H1 (cell line): ENCODE results near the gene TRPV6. TPM values are rescaled to one million over a fixed set of nuclear protein-coding genes. Genes with fewer than 3 reads are reported as not detected.

Source experiments
- CTCF ChIA-PET: fragments of 300-600 bp; sonication (Branson Sonifier 250); formaldehyde crosslinking; loops from one replicate; lab custom pipeline; 2021; ENCODE audit not compliant: partially characterized antibody; lab: Charles Lee
- POLR2A ChIA-PET: fragments of 300-600 bp; sonication (Branson Sonifier 250); formaldehyde crosslinking; loops from one replicate; lab custom pipeline; 2021; ENCODE audit warnings: inconsistent platforms; ENCODE audit not compliant: partially characterized antibody; lab: Charles Lee
- DNase-seq, 2 experiments: peaks; one replicate each; pipeline versions ENCODE4 v3.0.0 to v3.0.0-alpha.2; 2010 to 2022; ENCODE audit warnings: low spot score in 2 of 2, low read depth in 1 of 2, mixed read lengths in 1 of 2
- FAIRE-seq: peaks from 2 replicates; lab custom pipeline; 2011; peaks lifted over from hg19 to GRCh38; lab: Jason Lieb, UNC
- H2AFZ ChIP-seq: 2 replicates; pipeline ENCODE4 v1.8.1; 2012; ENCODE audit warnings: low read length, inconsistent platforms
- H2AK5ac ChIP-seq: 2 replicates; pipeline ENCODE4 v1.6.1; 2013; ENCODE audit warnings: low read depth, low read length
- H2BK120ac ChIP-seq: replicated peaks from 2 replicates; pipeline ENCODE3; 2013; ENCODE audit warnings: low read depth, low read length, inconsistent platforms
- H2BK12ac ChIP-seq: 2 replicates; pipeline ENCODE4 v1.6.1; 2013; ENCODE audit warnings: low read depth, low read length
- H2BK15ac ChIP-seq: 2 replicates; pipeline ENCODE4 v1.6.1; 2013; ENCODE audit warnings: low read length
- H2BK20ac ChIP-seq: 2 replicates; pipeline ENCODE4 v1.6.1; 2013; ENCODE audit warnings: low read length
- H2BK5ac ChIP-seq: 2 replicates; pipeline ENCODE4 v1.6.1; 2013; ENCODE audit warnings: low read depth, low read length
- H3K14ac ChIP-seq: 2 replicates; pipeline ENCODE4 v1.6.1; 2013; ENCODE audit warnings: inconsistent platforms; ENCODE audit not compliant: insufficient read length
- H3K18ac ChIP-seq: 2 replicates; pipeline ENCODE4 v1.6.1; 2013; ENCODE audit warnings: low read length; ENCODE audit errors: extremely low read depth
- H3K23ac ChIP-seq: 2 replicates; pipeline ENCODE4 v1.6.1; 2013; ENCODE audit warnings: inconsistent platforms; ENCODE audit not compliant: insufficient read length
- H3K23me2 ChIP-seq: 2 replicates; pipeline ENCODE4 v1.6.1; 2013; ENCODE audit warnings: low read depth, low read length
- H3K27ac ChIP-seq: 2 replicates; pipeline ENCODE4 v1.6.1; 2011; ENCODE audit warnings: low read depth, low read length, inconsistent platforms
- H3K27me3 ChIP-seq, 4 experiments: replicated peaks in 1 of 4; 1 replicate in 1 of 4; 2 replicates in 3 of 4; pipeline versions ENCODE4 v1.6.1 to v1.8.1; 2011 to 2013; ENCODE audit warnings: low read length in 3 of 4, mild to moderate bottlenecking in 3 of 4, inconsistent platforms in 2 of 4, mixed read lengths in 2 of 4, moderate library complexity in 1 of 4; ENCODE audit not compliant: control insufficient read depth in 3 of 4, insufficient read depth in 3 of 4; ENCODE audit errors: extremely low read depth in 1 of 4
- H3K36me3 ChIP-seq, 4 experiments: 2 replicates each; pipeline versions ENCODE4 v1.6.1 to v1.8.1; 2011 to 2013; ENCODE audit warnings: mild to moderate bottlenecking in 4 of 4, low read length in 3 of 4, moderate library complexity in 2 of 4, control low read depth in 1 of 4, inconsistent platforms in 1 of 4; ENCODE audit not compliant: insufficient read depth in 4 of 4, control insufficient read depth in 2 of 4
- H3K4ac ChIP-seq: replicated peaks from 2 replicates; pipeline ENCODE3; 2013; ENCODE audit warnings: low read length, low read depth, mixed read lengths, inconsistent platforms; ENCODE audit not compliant: insufficient read length
- H3K4me1 ChIP-seq, 4 experiments: replicated peaks in 1 of 4; 1 replicate in 1 of 4; 2 replicates in 3 of 4; pipeline versions ENCODE4 v1.6.1 to v1.8.1; 2011 to 2013; ENCODE audit warnings: low read length in 3 of 4, inconsistent platforms in 2 of 4, mixed read lengths in 1 of 4; ENCODE audit not compliant: insufficient read depth in 4 of 4, control insufficient read depth in 3 of 4
- H3K4me2 ChIP-seq, 2 experiments: 2 replicates each; pipeline versions ENCODE4 v1.6.1 to v1.8.1; 2011 to 2013; ENCODE audit warnings: low read depth in 2 of 2, low read length in 2 of 2, control low read depth in 1 of 2, inconsistent platforms in 1 of 2, mild to moderate bottlenecking in 1 of 2; ENCODE audit not compliant: insufficient read depth in 1 of 2
- H3K4me3 ChIP-seq, 4 experiments: fragments of 200-600, 300-600 bp in 1 of 4; sonication (generic), shearing (Covaris generic), sonication (Bioruptor Twin) in 1 of 4; 2 replicates each; pipeline versions ENCODE4 v1.5.1 to v1.8.1; 2011 to 2016; ENCODE audit warnings: low read length in 4 of 4, low read depth in 3 of 4, control low read depth in 2 of 4, inconsistent platforms in 2 of 4, mild to moderate bottlenecking in 2 of 4, mixed read lengths in 1 of 4, moderate library complexity in 1 of 4; ENCODE audit not compliant: insufficient read depth in 2 of 4; ENCODE audit errors: extremely low read depth in 1 of 4
- H3K56ac ChIP-seq: replicated peaks from 2 replicates; pipeline ENCODE3; 2013; ENCODE audit warnings: low read depth, mild to moderate bottlenecking, mixed read lengths, low read length, inconsistent platforms; ENCODE audit not compliant: insufficient read length
- H3K79me1 ChIP-seq: 2 replicates; pipeline ENCODE4 v1.6.1; 2013; ENCODE audit warnings: low read depth, low read length, control low read depth
- H3K79me2 ChIP-seq, 2 experiments: 2 replicates each; pipeline versions ENCODE4 v1.6.1 to v1.8.1; 2012 to 2013; ENCODE audit warnings: low read length in 2 of 2, mild to moderate bottlenecking in 2 of 2, inconsistent platforms in 1 of 2; ENCODE audit not compliant: insufficient read depth in 2 of 2, control insufficient read depth in 1 of 2
- H3K9ac ChIP-seq, 4 experiments: replicated peaks in 1 of 4; 1 replicate in 1 of 4; 2 replicates in 3 of 4; pipeline versions ENCODE4 v1.6.1 to v1.8.1; 2011 to 2013; ENCODE audit warnings: low read depth in 3 of 4, low read length in 3 of 4, control low read depth in 2 of 4, mild to moderate bottlenecking in 2 of 4, moderate library complexity in 2 of 4, inconsistent platforms in 1 of 4; ENCODE audit errors: extremely low read depth in 1 of 4
- H3K9me3 ChIP-seq, 2 experiments: 2 replicates each; pipeline versions ENCODE4 v1.6.1 to v1.8.1; 2012 to 2013; ENCODE audit warnings: mild to moderate bottlenecking in 2 of 2, moderate library complexity in 2 of 2, control low read depth in 1 of 2, inconsistent platforms in 1 of 2, low read depth in 1 of 2, low read length in 1 of 2, mixed read lengths in 1 of 2; ENCODE audit not compliant: insufficient read depth in 2 of 2
- H4K20me1 ChIP-seq, 2 experiments: replicated peaks in 1 of 2; 2 replicates each; pipeline versions ENCODE3 to v1.8.1; 2011 to 2013; ENCODE audit warnings: inconsistent platforms in 2 of 2, low read length in 2 of 2, mild to moderate bottlenecking in 1 of 2; ENCODE audit not compliant: insufficient read depth in 2 of 2, control insufficient read depth in 1 of 2
- H4K5ac ChIP-seq: 2 replicates; pipeline ENCODE4 v1.6.1; 2013; ENCODE audit warnings: low read length, low read depth, mixed read lengths, inconsistent platforms; ENCODE audit not compliant: insufficient read length
- H4K8ac ChIP-seq: 2 replicates; pipeline ENCODE4 v1.8.0; 2013; ENCODE audit warnings: mild to moderate bottlenecking, moderate library complexity, low read length, inconsistent platforms; ENCODE audit not compliant: insufficient read depth; ENCODE audit errors: extremely low read depth
- H4K91ac ChIP-seq: replicated peaks from 2 replicates; pipeline ENCODE3; 2013; ENCODE audit warnings: low read length, mixed read lengths, inconsistent platforms; ENCODE audit not compliant: insufficient read length
- ASH2L ChIP-seq: fragments of 200-600, 300-600 bp; sonication (generic); IDR thresholded peaks from one replicate; pipeline ENCODE4 v1.7.1; 2017; ENCODE audit warnings: low read length
- EP300 ChIP-seq, 2 experiments: IDR thresholded peaks; 1 replicate in 1 of 2; 2 replicates in 1 of 2; pipeline ENCODE4 v1.6.1; 2011 to 2012; ENCODE audit warnings: low read depth in 2 of 2, low read length in 2 of 2, mild to moderate bottlenecking in 2 of 2, borderline replicate concordance in 1 of 2, inconsistent platforms in 1 of 2, moderate library complexity in 1 of 2
- EZH2 ChIP-seq: fragments of 200-600 bp; sonication (generic); IDR thresholded peaks from 2 replicates; pipeline ENCODE4 v1.7.1; 2012; ENCODE audit warnings: low read depth, mild to moderate bottlenecking, moderate library complexity, low read length, inconsistent platforms; ENCODE audit not compliant: severe bottlenecking
- GTF2F1 ChIP-seq: IDR thresholded peaks from 2 replicates; pipeline ENCODE4 v1.6.1; 2012; ENCODE audit warnings: low read depth, low read length, improper control_type of control experiment, borderline replicate concordance
- SUZ12 ChIP-seq: fragments of 200-600 bp; sonication (generic); IDR thresholded peaks from 2 replicates; pipeline ENCODE4 v1.6.1; 2012; ENCODE audit warnings: mild to moderate bottlenecking, inconsistent platforms, low read length, moderate library complexity, mixed read lengths
- TCF12 ChIP-seq: IDR thresholded peaks from 2 replicates; pipeline ENCODE4 v1.6.1; 2011; ENCODE audit warnings: low read depth, mild to moderate bottlenecking, low read length
- ZNF274 ChIP-seq: IDR thresholded peaks from 2 replicates; pipeline ENCODE4 v1.7.0; 2012; ENCODE audit warnings: low read length, borderline replicate concordance; ENCODE audit errors: extremely low read depth
- WGBS, 2 experiments: shearing (Covaris generic) in 1 of 2; methylation state at CpG; one replicate each; pipeline versions ENCODE4 v1.1.6 to v1.1.7; 2013 to 2015; ENCODE audit warnings: low lambda C conversion rate in 2 of 2, mixed read lengths in 2 of 2, inconsistent platforms in 1 of 2, low coverage in 1 of 2, missing lambda C conversion rate in 1 of 2; ENCODE audit not compliant: insufficient replicate concordance in 2 of 2, insufficient coverage in 1 of 2, insufficient read length in 1 of 2; ENCODE audit errors: extremely low coverage in 1 of 2, missing lambda C conversion rate in 1 of 2; 5-methylcytosine and 5-hydroxymethylcytosine counted together
- polyA plus RNA-seq, 7 experiments: library from polyadenylated mRNA; depleted of rRNA in 3 of 7; stranded (reverse) in 5 of 7; unstranded in 2 of 7; fragments of >200 nt in 5 of 7; fragments of 200-250 nt in 2 of 7; gene quantifications; 1 replicate in 5 of 7; 2 replicates in 1 of 7; 4 replicates in 1 of 7; pipeline versions ENCODE4 v1.2.1 to v1.2.3, GENCODE V29; 2011 to 2013; ENCODE audit warnings: missing spikeins in 2 of 7, mixed read lengths in 2 of 7
- total RNA-seq: library from RNA; stranded (reverse); fragmentation: NEBNext Ultra II Directional; extraction: Animal tissue kit (Norgen Biotek cat#: 25700); gene quantifications from 2 replicates; pipeline ENCODE4 v1.2.1, GENCODE V29; 2021
- TF ChIP-seq, protein P1 (sequence below): IDR thresholded peaks from 2 replicates; pipeline ENCODE4 v1.6.1; 2012; ENCODE audit warnings: inconsistent platforms

The TRPV6 gene
- total and polyA plus RNA-seq, 2 of the 8 experiments (the other 6 are each of a cell fraction or from before 2014, with no cell fraction given): 0.52 to 1.1 TPM

DNA sequence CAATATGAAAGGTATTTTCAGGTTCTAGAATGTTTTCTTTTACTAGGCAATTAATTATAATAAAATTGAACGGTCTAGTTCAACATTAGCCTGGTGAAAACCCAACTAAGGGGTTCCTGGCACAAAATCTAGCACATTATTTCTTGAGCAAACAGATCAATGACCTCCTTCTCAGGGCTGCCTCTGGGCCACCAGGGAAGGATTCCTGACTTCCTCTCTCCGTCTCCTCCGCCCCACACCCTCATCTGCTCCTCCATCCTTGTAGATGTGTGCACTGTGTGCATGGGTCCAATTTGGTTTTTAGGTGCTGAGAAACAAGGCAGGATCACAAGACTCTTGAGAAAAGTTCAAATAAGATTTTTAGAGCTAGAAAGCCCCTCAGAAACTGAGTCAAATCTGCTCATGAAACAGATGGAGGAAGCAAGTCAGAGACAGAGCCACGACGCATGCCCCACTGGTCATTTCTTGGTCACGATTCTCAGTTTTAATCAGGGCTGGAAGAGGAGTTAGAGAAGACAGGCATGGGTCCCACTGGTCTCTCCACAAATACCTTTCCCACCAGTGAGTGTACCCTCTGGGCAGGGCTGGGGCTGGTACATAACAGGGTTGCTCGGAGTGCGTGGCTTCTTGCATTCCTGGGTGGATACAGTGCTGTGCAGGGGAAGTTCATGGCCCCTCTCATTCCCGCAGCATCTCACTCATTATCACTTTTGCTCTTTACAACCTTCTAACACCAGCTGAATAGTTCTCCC lies 3.8 kb downstream of the TRPV6 start:
- Histone ChIP-seq H4K8ac (no peak overlapping the region; the same call in 1 of the 2 replicates), H3K4me1 (peaks cover 0 to 8% (median 2%) of the 10 kb centered on the region in 4 experiments; a peak in 2 of 7 replicates), H4K20me1 (no peaks in the 10 kb centered on the region), H2BK15ac (no peak overlapping the region), H4K91ac (no peak overlapping the region), H3K27me3 (0 out of 7 replicates have a peak, but pooled peaks cover 0 to 2% (median 0%) of the 10 kb centered on the region in 4 experiments), H4K5ac (no peak overlapping the region), H3K27ac (no peak overlapping the region), H2BK20ac (no peak overlapping the region), H3K56ac (no peak overlapping the region), H3K4me2 (no peak overlapping the region), H3K79me1 (no peaks in the 10 kb centered on the region), H2AK5ac (no peak overlapping the region), H3K4ac (no peak overlapping the region), H3K23ac (no peak overlapping the region), H3K4me3 (no peak overlapping the region), H3K23me2 (no peaks in the 10 kb centered on the region), H3K9ac (no peak overlapping the region), H3K14ac (no peak overlapping the region), H2BK12ac (no peak overlapping the region), H2BK120ac (no peak overlapping the region), H3K36me3 (no peaks in the 10 kb centered on the region), H2AFZ (no peak overlapping the region), H2BK5ac (no peak overlapping the region), H3K18ac (no peak overlapping the region), H3K9me3 (no peaks in the 10 kb centered on the region), H3K79me2 (no peaks in the 10 kb centered on the region)
- ChIA-PET CTCF (interaction anchor here (0.6 to 13.9 kb wide), 40 partner anchors 7 to 523 kb away, joined by 3 to 332 read pairs (median 4); partner anchors contain the start of genes EPHB6, LLCFC1 and TRPV5), POLR2A (interaction anchor here (1.2 kb wide), 1 partner anchor 9 kb away, joined by 3 read pairs; no protein-coding TSS in a partner anchor)
- TF ChIP-seq TCF12: no peak
- TF ChIP-seq EP300 (IDR thresholded peaks at IDR 0.05; ENCODE audit: borderline replicate concordance in 1 of 2, low read depth in 2 of 2, low read length in 2 of 2): no peak
- TF ChIP-seq, protein P1, sequence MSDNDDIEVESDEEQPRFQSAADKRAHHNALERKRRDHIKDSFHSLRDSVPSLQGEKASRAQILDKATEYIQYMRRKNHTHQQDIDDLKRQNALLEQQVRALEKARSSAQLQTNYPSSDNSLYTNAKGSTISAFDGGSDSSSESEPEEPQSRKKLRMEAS: no peak
- no peak for TF ChIP-seq SUZ12
- no peak for TF ChIP-seq ZNF274
- no peak for TF ChIP-seq EZH2
- no peak for TF ChIP-seq GTF2F1
- no peak for TF ChIP-seq ASH2L
- DNase-seq: no peak
- WGBS, 2 experiments: 95% methylated on average over 9 of the region's 9 CpGs; no CpG with 5 or more reads in 1 of the 2 experiments
- no peak for FAIRE-seq
